Amniotic stem cell (primary cell): ENCODE measurements around the gene IMMP2L.
"Not testable (repeated sequence)": the region's sequence is repeated elsewhere in the genome, so short reads cannot be mapped to it uniquely, and the experiment has no call there.

Experiments used
- DNase-seq: peaks from one replicate; lab custom pipeline; 2025; lab: John Stamatoyannopoulos, UW

Gene IMMP2L

GRCh38 chr7:110988348-110988747 is 573.9 kb downstream of the IMMP2L start:
- DNase-seq: no peak

- DNase-seq: no peak
Observed at GRCh38 chr7:110987127-110987693, 575.1 kb downstream of the IMMP2L start.

GRCh38 chr7:110983822-110984456 is 578.4 kb downstream of the IMMP2L start:
- DNase-seq: no peak

DNA sequence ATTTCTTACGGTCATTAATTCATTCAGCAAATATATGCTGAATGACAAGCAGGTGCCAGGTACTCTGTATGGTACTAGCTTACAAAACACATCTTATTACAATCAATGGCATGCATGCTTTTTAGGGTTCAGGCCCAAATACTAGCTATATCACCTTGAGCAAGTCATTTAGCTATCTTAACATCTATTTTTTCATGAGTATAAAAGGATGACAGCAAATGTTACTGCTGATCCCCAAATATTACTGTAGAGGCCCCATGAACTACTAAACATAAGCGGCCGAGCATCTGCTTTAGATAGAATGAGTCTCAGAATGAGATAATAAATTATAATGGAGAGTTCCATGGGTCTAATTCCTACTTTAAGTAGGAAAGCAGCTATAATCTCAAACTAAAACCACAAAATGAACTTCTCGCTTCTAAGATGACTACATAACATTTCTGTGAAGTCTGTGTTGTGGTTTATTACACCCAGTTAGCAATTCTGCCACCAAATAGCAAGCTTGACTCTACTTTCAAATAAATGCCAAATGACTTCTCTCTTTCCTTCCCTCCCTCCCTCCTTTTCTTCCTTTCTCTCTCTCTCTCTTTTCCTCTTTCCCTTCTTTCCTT is 585.1 kb downstream of the IMMP2L start:
- no peak for DNase-seq

GRCh38 chr7:110975486-110975885 is 586.8 kb downstream of the IMMP2L start:
- no peak for DNase-seq

GRCh38 chr7:110974441-110974840 is 587.9 kb downstream of the IMMP2L start:
- no peak for DNase-seq

DNA sequence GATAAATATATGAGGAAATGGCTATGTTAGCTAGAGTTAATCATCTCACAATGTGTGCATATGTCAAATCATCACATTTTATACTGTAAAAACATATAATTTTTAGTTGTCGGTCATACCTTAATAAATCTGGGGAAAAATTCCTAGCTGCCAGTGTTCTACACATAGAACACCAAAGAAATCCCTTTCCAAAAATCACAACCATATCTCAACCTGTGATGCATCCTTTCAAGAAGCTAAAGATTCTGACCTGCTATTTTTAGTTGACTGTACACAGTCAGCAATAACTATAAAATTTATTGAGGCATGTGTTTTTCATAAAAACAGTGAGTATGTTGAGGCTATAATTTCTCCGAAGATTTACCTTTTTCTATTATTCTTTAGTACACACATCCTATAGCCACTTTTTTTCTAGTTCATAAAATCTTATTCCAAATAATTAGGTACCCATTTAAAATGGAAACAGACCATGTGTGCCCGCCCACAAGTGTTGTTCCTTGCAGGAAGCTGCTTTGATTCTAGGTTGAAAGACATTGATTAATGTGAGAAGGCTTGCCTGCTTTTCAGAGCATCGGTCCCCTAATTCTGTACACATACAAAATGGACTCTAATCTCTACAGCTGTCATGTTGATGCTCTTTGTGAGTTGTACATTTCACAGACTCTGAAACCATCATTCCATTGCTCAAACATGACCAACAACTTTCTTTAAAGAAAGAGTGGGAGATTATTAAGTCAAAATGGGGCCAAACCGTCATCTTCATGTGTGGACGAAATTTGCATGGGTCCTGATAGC is 588.9 kb downstream of the IMMP2L start:
- no peak for DNase-seq

GRCh38 chr7:110964775-110965174 is 597.5 kb downstream of the IMMP2L start:
- DNase-seq: no peak

- no peak for DNase-seq
Observed at GRCh38 chr7:110962826-110963225, 599.5 kb downstream of the IMMP2L start.

DNA sequence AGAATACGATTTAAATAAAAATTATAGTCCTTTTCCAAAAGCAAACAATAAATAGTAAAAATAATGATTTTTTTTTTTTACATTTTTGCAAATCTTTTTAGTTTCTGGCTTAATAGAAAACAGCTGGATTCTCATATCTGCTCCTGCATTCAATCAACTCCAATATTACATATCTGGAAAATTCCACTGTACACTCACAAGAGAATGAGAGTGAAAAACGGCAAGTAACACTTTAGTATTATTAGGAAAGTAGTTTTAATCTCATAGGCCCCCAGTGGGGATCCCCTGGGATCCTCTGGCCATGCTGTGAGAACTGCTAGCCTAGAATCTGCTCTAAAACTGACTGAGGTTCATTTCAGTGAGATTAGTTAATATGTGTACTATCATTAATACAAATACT is 599.9 kb downstream of the IMMP2L start:
- no peak for DNase-seq

- DNase-seq: no peak
Observed at GRCh38 chr7:110960811-110961210, 601.5 kb downstream of the IMMP2L start.

DNA sequence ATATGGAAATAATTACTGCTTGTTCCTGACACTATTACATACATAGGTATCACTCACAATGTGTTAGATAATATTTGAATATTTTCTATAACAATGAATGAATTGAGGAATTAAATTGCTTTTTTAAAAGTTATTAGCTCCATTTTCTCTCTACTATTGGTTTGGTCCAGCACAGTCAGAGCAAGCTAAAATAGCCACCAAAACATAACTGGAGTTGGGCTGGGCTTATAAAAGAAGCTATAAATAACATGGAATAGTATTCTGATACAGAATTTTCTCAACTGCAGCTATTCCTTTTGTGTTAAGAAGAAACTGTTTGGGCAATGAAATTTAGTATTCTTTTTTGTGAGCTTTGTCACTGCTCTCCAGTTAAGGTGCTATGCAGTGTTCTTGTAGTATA is 614.0 kb downstream of the IMMP2L start:
- DNase-seq: no peak

DNA sequence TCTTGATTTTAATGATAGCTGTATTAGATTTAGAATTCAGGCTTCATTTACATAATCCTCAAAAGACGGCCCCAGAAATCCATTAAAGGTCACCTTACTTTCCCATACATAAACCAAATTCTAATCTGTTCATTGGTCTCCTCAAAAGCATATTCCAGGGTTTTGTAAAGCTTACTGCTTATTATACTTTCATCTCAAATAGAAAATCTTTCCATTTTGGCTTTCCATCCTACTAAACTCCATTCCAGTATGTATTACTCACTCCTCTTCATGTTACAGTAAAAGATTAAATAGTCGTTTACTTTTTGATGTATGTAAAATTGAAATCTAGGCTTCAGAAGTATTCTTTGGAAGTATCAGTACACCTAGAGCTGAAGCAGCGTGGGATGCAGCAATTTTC is 614.9 kb downstream of the IMMP2L start:
- no peak for DNase-seq

DNA sequence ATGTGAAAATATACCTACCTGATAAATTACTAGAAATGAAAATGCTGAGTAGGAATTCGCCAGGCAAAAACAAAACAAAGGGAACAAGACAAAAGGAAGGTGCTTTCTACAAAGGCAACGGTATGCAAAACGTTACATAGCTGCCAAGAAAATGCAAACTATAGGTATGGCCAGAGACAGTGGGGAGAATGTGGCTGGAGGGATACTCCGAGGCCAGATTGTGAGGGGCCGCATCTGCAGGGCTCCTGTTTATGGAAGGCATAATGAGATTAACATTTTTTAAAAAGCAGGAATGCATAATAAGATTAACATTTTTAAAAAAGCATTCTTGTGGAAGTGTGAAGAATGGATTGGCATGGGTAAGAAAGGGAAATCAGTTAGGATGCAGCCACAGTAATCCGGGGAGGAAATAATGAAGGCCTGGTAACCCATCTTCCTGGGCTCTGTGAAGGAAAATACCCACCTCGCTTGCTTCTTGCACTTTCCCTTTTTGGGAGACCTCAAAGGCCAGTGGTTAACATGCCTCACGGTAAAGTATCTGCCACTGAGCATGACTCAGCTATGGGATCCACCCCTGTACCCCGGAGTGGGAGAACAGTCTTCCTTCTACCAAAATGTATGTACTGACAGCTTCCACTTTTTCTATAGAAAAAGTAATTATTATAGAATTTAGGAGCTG is 617.2 kb downstream of the IMMP2L start:
- no peak for DNase-seq

DNA sequence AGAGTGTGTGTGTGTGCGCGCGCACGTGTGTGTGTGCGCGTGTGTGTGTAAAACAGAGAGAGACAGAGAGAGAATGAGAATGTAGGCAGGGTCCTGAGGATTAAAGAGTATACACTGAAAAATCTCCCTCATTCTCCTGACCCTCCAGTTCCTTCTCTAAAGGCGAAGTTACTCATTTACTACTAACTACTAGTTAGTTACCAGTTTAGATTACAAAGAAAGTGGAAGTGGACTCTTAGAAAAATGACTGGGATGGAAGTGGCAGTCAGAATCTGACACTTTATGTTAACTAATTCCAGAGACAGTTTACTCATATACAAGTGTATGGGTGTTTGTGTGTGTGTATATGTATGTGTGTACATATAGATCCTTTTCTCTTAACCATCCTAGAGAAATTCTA is 617.8 kb downstream of the IMMP2L start:
- no peak for DNase-seq

DNA sequence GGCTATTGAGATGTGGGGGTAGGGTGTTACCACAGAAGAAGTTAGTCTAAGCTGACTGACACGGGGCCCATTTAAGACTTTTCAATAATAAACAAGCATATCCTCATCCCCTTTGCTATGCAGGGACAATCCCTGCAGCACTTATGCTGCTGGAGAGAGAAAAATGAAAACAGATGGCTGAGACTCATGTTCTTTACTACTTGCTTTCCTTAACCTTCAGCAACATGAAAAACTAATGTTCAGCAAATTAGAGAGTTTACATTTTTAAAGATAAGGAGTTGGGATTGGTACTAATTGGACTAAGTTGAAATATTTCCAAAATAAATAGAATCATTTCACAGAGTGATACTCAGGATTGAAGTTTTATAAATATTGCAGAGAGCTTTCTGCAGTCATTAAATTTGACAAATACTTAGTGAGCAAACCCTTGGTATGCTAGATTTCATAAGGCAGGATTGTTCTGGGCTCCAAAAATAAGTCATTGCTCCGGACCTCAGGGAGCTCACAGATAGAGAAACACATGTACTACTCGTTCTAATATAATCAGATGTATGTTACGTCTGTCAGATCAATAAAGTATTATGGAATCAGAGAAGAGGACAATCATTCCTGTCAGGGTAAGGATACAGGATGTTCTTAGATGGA is 618.5 kb downstream of the IMMP2L start:
- no peak for DNase-seq

- no peak for DNase-seq
Observed at GRCh38 chr7:110941385-110941784, 620.9 kb downstream of the IMMP2L start.

- no peak for DNase-seq
Observed at GRCh38 chr7:110940756-110941155, 621.5 kb downstream of the IMMP2L start.

DNA sequence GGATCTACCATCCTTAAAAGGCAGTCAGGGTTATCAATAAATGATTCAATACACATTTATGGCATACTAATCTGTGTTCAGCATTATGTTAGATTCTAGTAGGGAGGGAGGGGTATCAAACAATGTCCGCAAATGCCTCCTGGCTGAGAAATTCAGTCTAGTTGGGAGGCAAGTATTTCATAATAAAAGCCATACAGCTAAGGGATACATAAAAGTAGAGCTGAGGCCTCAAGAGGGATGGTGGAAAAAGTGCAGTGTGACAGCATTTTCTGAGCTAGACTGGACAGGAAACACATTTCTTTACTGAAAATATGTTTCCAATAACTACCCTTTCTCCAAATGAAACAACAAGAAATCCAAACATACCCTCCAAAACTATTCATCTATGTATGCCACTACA is 624.1 kb downstream of the IMMP2L start:
- DNase-seq: no peak

DNA sequence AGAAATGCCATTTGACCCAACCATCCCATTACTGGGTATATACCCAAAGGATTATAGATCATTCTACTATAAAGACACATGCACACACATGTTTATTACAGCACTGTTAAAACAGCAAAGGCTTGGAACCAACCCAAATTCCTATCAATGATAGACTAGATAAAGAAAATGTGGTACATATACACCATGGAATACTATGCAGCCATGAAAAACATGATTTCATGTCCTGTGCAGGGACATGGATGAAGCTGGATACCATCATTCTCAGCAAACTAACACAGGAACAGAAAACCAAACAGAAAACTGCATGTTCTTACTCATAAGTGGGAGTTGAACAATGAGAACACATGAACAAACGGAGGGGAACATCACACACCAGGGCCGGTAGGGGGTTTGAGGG is 625.6 kb downstream of the IMMP2L start:
- not testable (repeated sequence) for DNase-seq

GRCh38 chr7:110929480-110930249 is 632.6 kb downstream of the IMMP2L start:
- DNase-seq: no peak
